Fibroblast of skin of left biceps (primary cell): ENCODE measurements around the gene DBN1.
A peak's percentile ranks its signal among the peaks of the same experiment; 100 is the strongest.

ENCODE experiments used
- DNase-seq, 2 experiments: peaks; one replicate each; pipeline ENCODE4 v3.0.0-alpha.2; 2013; ENCODE audit warnings: low read depth in 2 of 2

DBN1 gene

DNA sequence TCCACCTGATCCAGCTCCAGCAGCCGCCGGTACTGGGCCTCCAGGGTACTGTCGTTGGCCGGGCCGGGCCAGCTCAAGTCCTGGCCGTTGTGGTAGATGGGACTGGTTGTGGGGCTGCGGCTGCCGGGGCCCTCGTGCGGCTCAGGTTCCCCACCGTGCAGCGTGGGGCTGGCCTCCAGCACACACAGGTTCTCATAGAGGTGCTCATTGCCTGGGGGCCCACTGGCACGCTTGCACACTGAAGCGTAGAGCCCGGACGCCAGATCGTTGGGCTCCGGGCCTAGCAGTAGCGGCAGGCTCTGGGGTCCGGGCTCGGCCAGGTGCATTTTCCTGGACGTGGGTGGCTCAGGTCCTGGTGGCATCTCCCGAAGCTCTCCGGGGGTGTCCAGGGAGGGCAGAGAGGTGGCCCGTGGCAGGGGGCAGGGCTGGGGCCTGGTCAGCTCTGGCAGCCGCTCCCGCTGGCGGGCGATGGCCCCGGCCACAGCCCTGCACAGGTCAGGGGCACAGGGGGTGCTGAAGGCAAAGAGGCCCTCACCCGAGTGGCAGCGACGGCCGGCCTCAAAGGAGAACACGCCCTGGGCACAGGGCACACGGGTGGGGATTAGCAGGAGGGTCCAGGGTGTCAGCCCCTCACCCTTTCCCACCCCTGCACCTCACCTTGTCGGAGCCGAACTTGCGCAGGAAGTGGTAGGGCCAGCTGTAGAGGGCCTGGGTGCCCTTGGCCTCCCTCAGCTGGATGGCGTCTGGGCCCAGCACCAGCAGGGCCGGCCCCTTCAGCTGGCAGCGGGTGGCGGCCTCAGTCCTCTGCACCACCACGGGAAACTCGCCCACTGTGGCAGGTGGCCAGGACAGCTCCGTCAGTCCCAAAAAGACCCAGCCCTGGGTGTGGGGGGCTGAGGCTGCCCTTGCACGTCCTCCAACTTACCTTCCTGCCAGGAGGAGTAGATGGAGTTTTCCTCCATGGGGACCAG is 30.9 kb upstream of the DBN1 start:
- no peak for DNase-seq

DNA sequence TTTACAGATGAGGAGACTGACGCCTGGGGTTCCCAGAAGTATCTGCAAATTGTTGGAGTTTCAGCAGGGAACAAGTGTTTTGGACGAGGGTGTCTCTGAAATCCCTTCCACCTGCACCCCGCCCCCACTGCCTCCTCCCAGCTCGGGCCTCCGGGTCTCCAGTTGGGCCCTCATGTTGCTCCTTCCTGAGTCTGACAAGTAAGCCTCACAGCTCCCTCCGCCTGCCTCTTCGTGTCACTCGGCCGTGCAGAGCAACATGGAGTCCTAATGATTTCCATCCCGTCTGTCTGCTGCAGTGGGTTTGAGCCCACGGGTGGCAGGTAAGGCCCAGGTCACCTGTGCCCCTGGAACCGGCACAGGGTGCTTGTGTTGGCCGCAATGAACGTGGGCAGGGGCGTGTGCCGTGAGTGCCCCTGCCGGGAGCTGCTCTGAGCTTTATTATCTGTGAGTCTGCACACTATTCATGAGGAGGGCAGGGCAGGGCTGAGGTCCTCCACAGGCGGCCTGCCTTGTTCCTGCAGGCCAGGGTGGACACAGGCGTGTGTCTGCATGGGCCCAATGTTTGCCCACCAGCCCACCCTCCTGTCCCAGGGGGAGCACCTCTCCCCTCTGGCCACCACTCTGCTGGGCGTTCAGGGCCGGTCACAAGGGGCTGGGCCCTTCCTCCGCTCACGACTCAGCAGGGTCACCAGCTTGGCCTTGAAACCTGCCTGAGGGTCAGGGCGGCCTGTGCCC is 30.1 kb upstream of the DBN1 start:
- no peak for DNase-seq

DNA sequence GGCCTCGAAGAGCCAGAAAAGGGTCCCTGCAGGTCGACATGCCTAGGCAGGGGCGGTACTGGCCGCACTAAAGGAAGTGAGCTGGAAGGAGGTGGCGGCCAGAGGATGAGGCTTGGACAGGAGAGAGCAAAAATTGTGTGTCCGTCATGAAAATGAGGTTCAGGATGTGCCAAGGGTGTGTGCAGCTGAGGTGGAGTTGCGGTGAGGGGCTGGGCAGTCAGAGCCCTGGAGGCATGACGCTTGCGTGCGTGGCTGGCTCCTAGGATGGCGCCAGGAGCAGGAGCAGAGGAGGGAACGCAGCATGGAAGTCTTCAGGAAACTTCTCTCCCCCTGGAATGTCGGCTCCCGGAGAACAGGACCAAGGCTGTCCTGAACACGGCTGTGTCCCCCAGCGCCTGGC is 29.5 kb upstream of the DBN1 start:
- no peak for DNase-seq

- no peak for DNase-seq
These were observed 28.6 kb upstream of the DBN1 start for GRCh38 chr5:177501874-177502678.

DNA sequence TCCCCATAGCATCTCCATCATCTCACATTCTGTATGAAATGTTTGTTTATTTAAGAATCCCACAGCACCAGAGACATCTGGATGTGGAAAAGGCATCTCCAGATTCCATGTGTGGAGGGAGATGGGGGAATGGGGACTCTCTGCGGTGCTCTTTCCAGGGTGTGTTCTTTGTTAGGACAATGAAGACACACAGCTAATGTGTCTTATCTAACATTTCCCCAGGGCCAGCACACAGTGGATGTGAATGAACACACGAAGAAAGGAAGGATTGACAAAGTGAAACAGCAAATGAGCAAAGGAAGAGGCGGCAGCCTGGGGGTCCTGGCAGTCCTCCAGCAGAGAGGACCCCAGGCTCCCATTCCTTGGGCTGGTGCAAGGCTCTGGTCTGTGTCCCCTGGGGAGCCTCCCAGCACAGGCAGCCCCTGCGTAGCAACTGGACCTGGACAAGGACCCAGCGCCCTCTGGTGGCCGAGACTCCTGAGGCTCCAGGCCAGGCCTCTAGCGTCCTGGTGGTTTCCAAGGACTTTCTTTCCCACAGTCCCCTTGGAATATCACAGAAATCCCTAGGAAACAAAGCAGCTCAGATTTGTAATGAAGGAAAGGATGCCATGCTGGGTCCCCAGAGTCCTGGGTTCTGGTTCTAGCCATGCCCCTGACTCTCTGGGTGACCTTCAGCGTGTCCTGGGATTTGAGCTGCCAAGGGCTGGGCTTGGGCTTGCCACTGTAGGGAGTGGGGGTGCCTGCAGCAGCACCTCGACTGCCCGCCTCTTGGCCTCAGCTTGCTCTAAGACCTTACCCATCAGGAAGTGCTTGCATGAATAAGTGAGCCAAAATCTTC is 27.5 kb upstream of the DBN1 start:
- no peak for DNase-seq

DNA sequence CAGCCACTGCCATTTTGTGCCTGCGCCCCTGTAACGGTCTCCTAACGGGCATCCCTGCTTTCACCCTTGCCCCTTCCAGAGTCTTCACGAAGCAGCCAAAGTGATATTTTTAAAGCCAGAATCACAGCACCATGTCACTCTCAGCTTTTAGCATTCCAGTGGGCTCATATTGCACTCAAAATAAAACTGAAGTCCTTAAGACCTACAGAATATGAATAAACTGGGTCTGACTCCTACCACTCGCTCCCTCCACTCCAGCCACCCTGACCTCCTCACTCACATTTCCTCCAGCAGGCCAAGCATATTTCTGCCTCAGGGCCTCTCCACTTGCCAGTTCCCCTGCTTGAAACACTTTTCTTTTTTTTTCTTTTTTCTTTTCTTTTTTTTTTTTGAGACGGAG is 26.4 kb upstream of the DBN1 start:
- no peak for DNase-seq

GRCh38 chr5:177498013-177498787 is 24.8 kb upstream of the DBN1 start:
- no peak for DNase-seq

GRCh38 chr5:177497292-177498012 is 24.0 kb upstream of the DBN1 start, which contains the start of gene PDLIM7:
TSS of gene PDLIM7 (minus strand) at chr5:177497604. CDS start at chr5:177496512, 1,092 bp downstream.
- DNase-seq: peak; percentile 93 to 95

DNA sequence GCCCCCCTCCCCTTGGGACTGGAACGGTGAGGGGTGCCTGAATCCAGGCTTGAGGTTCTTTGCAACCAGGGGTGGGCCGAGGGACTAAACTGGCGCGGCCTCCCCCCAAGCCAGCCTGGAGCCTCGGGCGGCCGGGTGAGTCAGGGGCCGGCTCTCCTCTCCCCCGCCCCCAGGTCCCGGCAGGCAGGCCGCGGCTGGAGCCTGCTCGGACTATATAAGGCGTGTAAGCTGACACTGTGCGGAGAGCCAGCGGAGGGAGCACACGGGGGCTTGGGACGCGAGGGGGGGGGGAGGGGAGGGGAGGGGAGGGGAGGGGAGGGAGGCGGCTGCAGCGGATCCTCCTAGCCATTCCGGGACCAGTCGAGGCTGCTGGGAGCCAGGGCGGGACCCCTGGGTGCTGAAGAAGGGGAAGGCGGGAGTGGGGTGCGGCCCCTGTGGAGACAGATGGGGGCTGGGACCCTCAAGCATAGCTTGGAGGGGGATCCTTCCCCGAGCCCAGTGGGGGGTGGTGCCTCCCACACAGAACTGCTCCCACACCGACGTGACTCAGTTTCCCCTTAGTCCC is 23.4 kb upstream of the DBN1 start:
- peak; percentile 90 to 92 for DNase-seq

DNA sequence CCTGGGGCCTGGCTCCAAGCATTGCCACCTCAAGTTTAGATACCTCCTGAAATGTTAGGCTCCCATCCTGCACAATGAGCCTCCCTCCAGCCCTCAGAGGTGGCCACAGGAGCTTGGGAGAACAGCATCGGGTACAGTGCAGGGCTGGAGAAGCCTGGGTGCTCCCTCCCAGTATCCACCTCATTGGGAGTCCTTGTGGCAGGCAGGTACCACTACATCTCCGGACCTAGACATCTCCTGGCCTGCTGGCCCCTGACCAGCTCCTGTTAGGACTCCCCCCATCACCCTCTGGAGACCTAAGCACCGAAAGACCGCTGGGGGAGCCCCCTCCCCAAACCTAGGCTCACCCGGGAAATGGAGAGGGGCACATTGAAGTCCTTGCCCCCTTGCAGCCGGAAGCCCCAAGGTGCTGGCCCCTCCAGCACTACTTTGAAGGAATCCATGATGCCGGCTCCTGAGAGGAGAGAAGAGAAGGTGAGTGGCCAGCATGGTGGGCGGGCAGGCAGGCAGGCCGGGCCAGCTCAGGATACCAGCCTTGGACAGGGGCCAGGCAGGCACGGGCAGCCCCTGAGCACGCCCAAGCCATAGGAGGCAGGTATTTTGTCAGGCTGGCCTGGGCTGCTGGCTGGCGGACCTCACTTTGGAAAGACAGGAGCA is 22.8 kb upstream of the DBN1 start:
- no peak for DNase-seq

- peak; percentile 72 to 74 for DNase-seq
These were observed 22.0 kb upstream of the DBN1 start for GRCh38 chr5:177495243-177496060.

- peak; percentile 75 to 81 for DNase-seq
These were observed 21.1 kb upstream of the DBN1 start for GRCh38 chr5:177494346-177495195.

DNA sequence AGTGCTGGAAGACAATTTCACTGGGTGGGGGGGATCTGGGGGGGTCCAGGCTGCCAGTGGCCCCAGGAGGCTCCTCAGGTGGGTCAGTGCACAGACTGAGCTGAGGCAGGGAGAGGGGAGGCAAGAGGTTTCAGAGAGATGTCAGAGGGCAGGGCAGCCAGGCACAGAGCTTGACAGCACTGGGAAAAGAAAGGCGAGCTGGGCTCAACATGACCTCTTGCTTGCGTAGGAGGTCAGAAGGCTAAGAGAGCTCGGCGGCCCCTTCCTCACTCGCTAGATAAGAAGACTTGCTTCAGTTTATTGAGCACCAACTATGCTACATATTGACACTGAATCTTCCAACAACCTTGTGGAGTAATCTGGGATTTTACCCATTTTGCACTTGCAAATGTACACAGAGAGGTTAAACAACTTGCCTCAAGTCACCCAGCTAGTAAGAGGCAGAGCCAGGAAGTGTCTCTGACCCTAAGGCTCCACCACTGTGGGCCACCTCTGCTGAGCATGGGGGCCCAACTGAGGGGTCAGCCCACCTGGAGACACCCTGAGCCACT is 20.4 kb upstream of the DBN1 start:
- DNase-seq: no peak

DNA sequence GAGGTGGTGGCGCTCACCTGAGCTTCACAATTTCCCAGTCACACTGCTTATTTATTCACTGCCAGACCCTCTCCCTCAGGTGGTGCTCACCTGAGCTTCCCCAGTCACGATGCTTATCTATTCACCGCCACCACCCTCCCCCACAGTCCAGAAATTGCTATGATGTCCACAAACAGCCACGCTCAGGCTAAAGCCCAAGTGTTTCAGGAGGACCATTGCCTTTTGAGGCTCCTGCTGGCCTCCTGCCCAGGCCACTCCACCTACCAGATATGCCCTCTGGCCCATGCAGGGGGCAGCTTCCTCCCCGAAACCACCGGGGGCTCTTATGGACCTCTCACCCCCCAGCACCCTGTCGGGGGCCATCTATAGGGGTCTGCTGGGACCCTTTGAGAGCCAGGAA is 19.4 kb upstream of the DBN1 start:
- no peak for DNase-seq

GRCh38 chr5:177491983-177492746 is 18.7 kb upstream of the DBN1 start:
- DNase-seq: no peak

GRCh38 chr5:177491429-177491945 is 18.1 kb upstream of the DBN1 start:
- DNase-seq: no peak
